Panc1 (cell line): Measurements from ENCODE around the gene EDC3.

ENCODE experiments used
- POLR2AphosphoS5 ChIP-seq: IDR thresholded peaks from 2 replicates; pipeline ENCODE4 v1.6.1; 2012; ENCODE audit warnings: mild to moderate bottlenecking, low read depth, low read length, moderate library complexity
- TCF7L2 ChIP-seq: IDR thresholded peaks from 2 replicates; pipeline ENCODE4 v1.6.1; 2011; ENCODE audit warnings: mild to moderate bottlenecking, low read depth, low read length, inconsistent platforms
- TF ChIP-seq, protein P1 (sequence below): fragments of 450-650 bp; IDR thresholded peaks from 2 replicates; pipeline ENCODE4 v1.5.1; 2017; ENCODE audit warnings: mild to moderate bottlenecking

DNA sequence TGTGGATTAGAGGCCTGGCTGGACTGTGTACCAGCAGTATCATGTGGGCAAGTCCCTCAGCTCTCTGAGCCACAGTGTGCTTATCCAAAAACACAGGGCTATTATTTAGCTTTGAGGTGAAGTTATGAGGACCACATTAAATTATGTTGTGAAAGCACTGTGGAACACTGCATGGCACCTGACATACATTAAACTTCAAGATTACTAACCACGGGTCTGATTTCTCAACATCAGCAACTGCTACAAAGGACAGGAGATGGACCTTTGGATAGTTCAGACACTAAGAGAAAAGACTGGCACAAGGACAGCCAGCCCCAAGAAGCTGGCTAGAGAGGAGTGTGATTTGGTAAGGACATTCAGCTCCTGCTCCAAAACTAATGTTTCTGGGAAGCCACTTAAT is 58.8 kb downstream of the EDC3 start:
- TF ChIP-seq, protein P1, sequence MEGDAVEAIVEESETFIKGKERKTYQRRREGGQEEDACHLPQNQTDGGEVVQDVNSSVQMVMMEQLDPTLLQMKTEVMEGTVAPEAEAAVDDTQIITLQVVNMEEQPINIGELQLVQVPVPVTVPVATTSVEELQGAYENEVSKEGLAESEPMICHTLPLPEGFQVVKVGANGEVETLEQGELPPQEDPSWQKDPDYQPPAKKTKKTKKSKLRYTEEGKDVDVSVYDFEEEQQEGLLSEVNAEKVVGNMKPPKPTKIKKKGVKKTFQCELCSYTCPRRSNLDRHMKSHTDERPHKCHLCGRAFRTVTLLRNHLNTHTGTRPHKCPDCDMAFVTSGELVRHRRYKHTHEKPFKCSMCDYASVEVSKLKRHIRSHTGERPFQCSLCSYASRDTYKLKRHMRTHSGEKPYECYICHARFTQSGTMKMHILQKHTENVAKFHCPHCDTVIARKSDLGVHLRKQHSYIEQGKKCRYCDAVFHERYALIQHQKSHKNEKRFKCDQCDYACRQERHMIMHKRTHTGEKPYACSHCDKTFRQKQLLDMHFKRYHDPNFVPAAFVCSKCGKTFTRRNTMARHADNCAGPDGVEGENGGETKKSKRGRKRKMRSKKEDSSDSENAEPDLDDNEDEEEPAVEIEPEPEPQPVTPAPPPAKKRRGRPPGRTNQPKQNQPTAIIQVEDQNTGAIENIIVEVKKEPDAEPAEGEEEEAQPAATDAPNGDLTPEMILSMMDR: no peak
- TF ChIP-seq POLR2AphosphoS5 (no peak), TCF7L2 (no peak)
